Endothelial cell of umbilical vein (primary cell): ENCODE measurements around the gene ZC3HAV1L. TPM values are rescaled to one million over a fixed set of nuclear protein-coding genes. Genes with fewer than 3 reads are reported as not detected.

Experiments used
- BruUV-seq: library from RNA; stranded (reverse); fragments of 400-500 nt; replicated peaks from 2 replicates; lab custom pipeline; 2021; lab: Mats Ljungman, UMichigan
- CTCF ChIA-PET: fragments of 300-600, 350-600 bp; sonication (Branson Sonifier 250); formaldehyde crosslinking; loops from one replicate; lab custom pipeline; 2021; ENCODE audit warnings: antibody characterized with exemption, inconsistent platforms; lab: Charles Lee
- POLR2A ChIA-PET: fragments of 300-600, 350-600 bp; sonication (Branson Sonifier 250); formaldehyde crosslinking; loops from one replicate; lab custom pipeline; 2021; ENCODE audit warnings: antibody characterized with exemption, inconsistent platforms; lab: Charles Lee
- DNase-seq: peaks from one replicate; pipeline ENCODE4 v3.0.0-alpha.2; 2011; ENCODE audit warnings: low read depth, low spot score
- FAIRE-seq: peaks from 2 replicates; lab custom pipeline; 2011; peaks lifted over from hg19 to GRCh38; lab: Jason Lieb, UNC
- H2AFZ ChIP-seq: 2 replicates; pipeline ENCODE4 v1.6.0; 2012; ENCODE audit warnings: low read depth, low read length, control low read depth, inconsistent platforms
- H3K27ac ChIP-seq: 2 replicates; pipeline ENCODE4 v1.5.1; 2011; ENCODE audit warnings: low read depth, mild to moderate bottlenecking, control low read depth, low read length, moderate library complexity; ENCODE audit not compliant: insufficient read depth
- H3K27me3 ChIP-seq, 2 experiments: 2 replicates each; pipeline versions ENCODE4 v1.6.0 to v1.6.1; 2011; ENCODE audit warnings: low read length in 2 of 2, mixed read lengths in 1 of 2; ENCODE audit not compliant: control insufficient read depth in 2 of 2, insufficient read depth in 2 of 2
- H3K36me3 ChIP-seq, 2 experiments: 2 replicates in 1 of 2; 3 replicates in 1 of 2; pipeline ENCODE4 v1.5.1; 2011; ENCODE audit warnings: low read length in 2 of 2, mild to moderate bottlenecking in 1 of 2, moderate library complexity in 1 of 2; ENCODE audit not compliant: control insufficient read depth in 2 of 2, insufficient read depth in 2 of 2; ENCODE audit errors: extremely low read depth in 1 of 2
- H3K4me1 ChIP-seq: 3 replicates; pipeline ENCODE4 v1.5.1; 2011; ENCODE audit warnings: mild to moderate bottlenecking, low read length; ENCODE audit not compliant: control insufficient read depth, insufficient read depth; ENCODE audit errors: extremely low read depth
- H3K4me2 ChIP-seq: 2 replicates; pipeline ENCODE4 v1.6.1; 2011; ENCODE audit warnings: low read length, control low read depth, mixed read lengths; ENCODE audit not compliant: insufficient read depth
- H3K4me3 ChIP-seq, 3 experiments: fragments of 200-600 bp in 1 of 3; sonication (generic), shearing (Covaris generic) in 1 of 3; replicated peaks in 1 of 3; 2 replicates each; pipeline ENCODE4 v1.5.1; 2011 to 2016; ENCODE audit warnings: control low read depth in 3 of 3, low read length in 3 of 3, mild to moderate bottlenecking in 2 of 3, inconsistent platforms in 1 of 3, low read depth in 1 of 3, moderate library complexity in 1 of 3; ENCODE audit not compliant: insufficient read depth in 1 of 3
- H3K79me2 ChIP-seq: 2 replicates; pipeline ENCODE4 v1.6.0; 2012; ENCODE audit warnings: low read length, inconsistent platforms; ENCODE audit not compliant: control insufficient read depth, insufficient read depth
- H3K9ac ChIP-seq: replicated peaks from 2 replicates; pipeline ENCODE3; 2011; ENCODE audit warnings: low read length, control low read depth; ENCODE audit not compliant: insufficient read depth; ENCODE audit errors: extremely low read depth
- H3K9me1 ChIP-seq: replicated peaks from 3 replicates; pipeline ENCODE4 v1.6.0; 2011; ENCODE audit warnings: mild to moderate bottlenecking, low read length; ENCODE audit not compliant: control insufficient read depth, insufficient read depth; ENCODE audit errors: extremely low read depth
- H3K9me3 ChIP-seq: replicated peaks from 2 replicates; pipeline ENCODE4 v1.5.1; 2012; ENCODE audit warnings: low read length, inconsistent platforms; ENCODE audit not compliant: control insufficient read depth, insufficient read depth
- H4K20me1 ChIP-seq: replicated peaks from 2 replicates; pipeline ENCODE3; 2011; ENCODE audit warnings: mild to moderate bottlenecking, low read length; ENCODE audit not compliant: control insufficient read depth, insufficient read depth; ENCODE audit errors: extremely low read depth
- CTCF ChIP-seq, 2 donors: IDR thresholded peaks; 1 replicate in 1 of 2; 2 replicates in 1 of 2; pipeline ENCODE4 v1.5.1; 2011; ENCODE audit warnings: low read length in 2 of 2, mild to moderate bottlenecking in 2 of 2, moderate library complexity in 2 of 2, control low read depth in 1 of 2, inconsistent platforms in 1 of 2, low read depth in 1 of 2; ENCODE audit not compliant: insufficient read depth in 1 of 2; ENCODE audit errors: extremely low read depth in 1 of 2
- EZH2 ChIP-seq: IDR thresholded peaks from 2 replicates; pipeline ENCODE4 v1.6.1; 2012; ENCODE audit warnings: borderline replicate concordance, low read depth, mild to moderate bottlenecking, moderate library complexity, low read length, inconsistent platforms; ENCODE audit not compliant: severe bottlenecking
- FOS ChIP-seq: IDR thresholded peaks from 2 replicates; pipeline ENCODE4 v1.6.1; 2011; ENCODE audit warnings: mild to moderate bottlenecking, low read length, moderate library complexity, borderline replicate concordance; ENCODE audit not compliant: insufficient read depth
- MYC ChIP-seq: IDR thresholded peaks from one replicate; pipeline ENCODE4 v1.6.1; 2011; ENCODE audit warnings: mild to moderate bottlenecking, low read depth, low read length
- POLR2AphosphoS5 ChIP-seq: IDR thresholded peaks from 2 replicates; pipeline ENCODE4 v1.6.1; 2012; ENCODE audit warnings: low read depth, mild to moderate bottlenecking, control low read depth, low read length, moderate library complexity; ENCODE audit not compliant: insufficient read depth
- dilution Hi-C: fragments of 300-500 bp; cut with MboI; formaldehyde crosslinking; loops from one replicate; pipeline ENCODE4 v1.15.0; 2019; ENCODE audit warnings: low sequenced_read_pairs; ENCODE audit not compliant: extremely low pct_ligation_motif_present
- intact Hi-C: fragments of 100-400 bp; cut with micrococcal nuclease; formaldehyde crosslinking; loops from one replicate; pipeline ENCODE4 v1.10.0; 2022
- polyA plus RNA-seq, 4 experiments: library from polyadenylated mRNA; depleted of rRNA in 3 of 4; stranded (reverse) in 3 of 4; unstranded in 1 of 4; fragments of >200 nt; gene quantifications; 2 replicates each; pipeline versions ENCODE4 v1.2.1 to v1.2.3, GENCODE V29; 2011 to 2012; ENCODE audit warnings: missing spikeins in 1 of 4
- total RNA-seq: library from RNA; stranded (reverse); gene quantifications from 2 replicates; pipeline ENCODE4 v1.2.3, GENCODE V29; 2021

Gene ZC3HAV1L
- total and polyA plus RNA-seq, 2 donors (not counting 3 experiments of a cell fraction or from before 2014, with no cell fraction given) = 15.9 to 25.7 TPM

GRCh38 chr7:139043823-139044812 lies 8.3 kb upstream of the ZC3HAV1L start:
- no TSS peak for BruUV-seq
- no peak for FAIRE-seq

More at GRCh38 chr7:139043823-139044812, 8.3 kb upstream of the ZC3HAV1L start:
- Histone ChIP-seq H3K79me2 (no peaks in the 10 kb centered on the region), H3K4me3 (no peak overlapping the region), H3K9me1 (no peaks in the 10 kb centered on the region), H3K27ac (no peak overlapping the region), H2AFZ (no peak overlapping the region), H3K9ac (no peak overlapping the region), H3K9me3 (no peaks in the 10 kb centered on the region), H4K20me1 (no peaks in the 10 kb centered on the region), H3K4me1 (peaks cover 8% of the 10 kb centered on the region), H3K36me3 (peaks cover 4 to 6% of the 10 kb centered on the region in 2 experiments), H3K4me2 (peak overlapping the region; percentile 22), H3K27me3 (no peaks in the 10 kb centered on the region)
- TF ChIP-seq MYC (no peak), POLR2AphosphoS5 (no peak), EZH2 (no peak), CTCF (IDR thresholded peaks at IDR 0.05; ENCODE audit: extremely low read depth in 1 of 2, insufficient read depth in 1 of 2, low read depth in 1 of 2, low read length in 2 of 2) (no peak), FOS (peak; percentile 6)
- ChIA-PET CTCF (interaction anchor here (0.7 kb wide), 1 partner anchor 26 kb away, joined by 4 read pairs; no protein-coding TSS in a partner anchor), POLR2A (no interaction called here)
- DNase-seq = peak; percentile 21
- intact Hi-C loops = no loop called here
- dilution Hi-C loops = no loop called here
